ENCODE results near the gene EEPD1. TPM values are rescaled to one million over a fixed set of nuclear protein-coding genes. Genes with fewer than 3 reads are reported as not detected.

EEPD1 gene
- total and polyA plus RNA-seq, 2 donors (not counting 3 experiments of a cell fraction or from before 2014, with no cell fraction given), result 0.40 to 0.42 TPM

GRCh38 chr7:36159618-36160017 lies 6.6 kb downstream of the EEPD1 start:
- H3K79me2 ChIP-seq (ENCODE audit: control insufficient read depth, insufficient read depth, low read length), result no peaks in the 10 kb centered on the region
- CTCF ChIA-PET, result no interaction called here
- H3K27ac ChIP-seq (ENCODE audit: insufficient read depth, low read depth, low read length), result no peak overlapping the region
- no peaks in the 10 kb centered on the region for H3K36me3 ChIP-seq (ENCODE audit: control insufficient read depth in 2 of 2, extremely low read depth in 1 of 2, insufficient read depth in 2 of 2, low read length in 2 of 2)
- FAIRE-seq (no peak), DNase-seq (ENCODE audit: low read depth, low spot score) (no peak)
- H2AFZ ChIP-seq (ENCODE audit: low read depth, low read length), result no peak overlapping the region
- no peak overlapping the region for H3K4me2 ChIP-seq (ENCODE audit: insufficient read depth, low read length)
- H3K9ac ChIP-seq (replicated peaks; ENCODE audit: extremely low read depth, insufficient read depth, low read length), result no peak overlapping the region
- no peaks in the 10 kb centered on the region for H4K20me1 ChIP-seq (replicated peaks; ENCODE audit: control insufficient read depth, extremely low read depth, insufficient read depth, low read length)
- BruUV-seq (replicated peaks), result no TSS peak
- dilution Hi-C loops (cut with MboI; ENCODE audit: extremely low pct_ligation_motif_present, low sequenced_read_pairs), result no loop called here
- H3K4me1 ChIP-seq (ENCODE audit: control insufficient read depth, extremely low read depth, insufficient read depth, low read length), result no peaks in the 10 kb centered on the region
- TF ChIP-seq EZH2 (IDR thresholded peaks at IDR 0.05; ENCODE audit: borderline replicate concordance, low read depth, low read length, severe bottlenecking), result no peak
- TF ChIP-seq GATA2 (IDR thresholded peaks at IDR 0.05; ENCODE audit: insufficient read depth, insufficient read length, low read depth, low read length), result no peak
- no peak for TF ChIP-seq POLR2A (IDR thresholded peaks at IDR 0.05; ENCODE audit: low read depth, low read length)
- TF ChIP-seq CTCF (IDR thresholded peaks at IDR 0.05; ENCODE audit: extremely low read depth in 1 of 2, insufficient read depth in 1 of 2, low read depth in 1 of 2, low read length in 2 of 2), result no peak
- no peak for TF ChIP-seq FOS (IDR thresholded peaks at IDR 0.05; ENCODE audit: borderline replicate concordance, insufficient read depth, low read length)
- TF ChIP-seq MAX (IDR thresholded peaks at IDR 0.05; ENCODE audit: insufficient read depth, insufficient read length), result no peak
- TF ChIP-seq JUN (IDR thresholded peaks at IDR 0.05; ENCODE audit: borderline replicate concordance, insufficient read depth, insufficient read length, low read depth), result no peak
- no peak for TF ChIP-seq POLR2AphosphoS5 (IDR thresholded peaks at IDR 0.05; ENCODE audit: insufficient read depth, low read depth, low read length)
- no peak for TF ChIP-seq MYC (IDR thresholded peaks at IDR 0.05; ENCODE audit: low read depth, low read length)
- no peaks in the 10 kb centered on the region for H3K9me1 ChIP-seq (replicated peaks; ENCODE audit: control insufficient read depth, extremely low read depth, insufficient read depth, low read length)
- no peaks in the 10 kb centered on the region for H3K9me3 ChIP-seq (replicated peaks; ENCODE audit: control insufficient read depth, insufficient read depth, low read length)
- H3K4me3 ChIP-seq (replicated peaks in 1 of 3; ENCODE audit: insufficient read depth in 1 of 3, low read depth in 1 of 3, low read length in 3 of 3), result no peak overlapping the region
- H3K27me3 ChIP-seq (ENCODE audit: control insufficient read depth in 2 of 2, insufficient read depth in 2 of 2, low read length in 2 of 2), result peaks cover 0 to 7% of the 10 kb centered on the region in 2 experiments
- intact Hi-C loops (cut with micrococcal nuclease), result no loop called here
- POLR2A ChIA-PET, result no interaction called here
